ENCODE results near the gene ANTXRL. TPM values are rescaled to one million over a fixed set of nuclear protein-coding genes. Genes with fewer than 3 reads are reported as not detected.
"Not testable (repeated sequence)": the region's sequence is repeated elsewhere in the genome, so short reads cannot be mapped to it uniquely, and the experiment has no call there.

The ANTXRL gene
- total RNA-seq: not detected
- long read RNA-seq: 0 reads

GRCh38 chr10:46286991-46287693 lies at the start of gene ANTXRL:
Gene ANTXRL, plus strand, starts transcription at chr10:46286997. Its CDS starts 266 bp downstream, at chr10:46287263.
- intact Hi-C loops (cut with DNase I): no loop called here
- DNase-seq (ENCODE audit: low spot score): peak; percentile 49

DNA sequence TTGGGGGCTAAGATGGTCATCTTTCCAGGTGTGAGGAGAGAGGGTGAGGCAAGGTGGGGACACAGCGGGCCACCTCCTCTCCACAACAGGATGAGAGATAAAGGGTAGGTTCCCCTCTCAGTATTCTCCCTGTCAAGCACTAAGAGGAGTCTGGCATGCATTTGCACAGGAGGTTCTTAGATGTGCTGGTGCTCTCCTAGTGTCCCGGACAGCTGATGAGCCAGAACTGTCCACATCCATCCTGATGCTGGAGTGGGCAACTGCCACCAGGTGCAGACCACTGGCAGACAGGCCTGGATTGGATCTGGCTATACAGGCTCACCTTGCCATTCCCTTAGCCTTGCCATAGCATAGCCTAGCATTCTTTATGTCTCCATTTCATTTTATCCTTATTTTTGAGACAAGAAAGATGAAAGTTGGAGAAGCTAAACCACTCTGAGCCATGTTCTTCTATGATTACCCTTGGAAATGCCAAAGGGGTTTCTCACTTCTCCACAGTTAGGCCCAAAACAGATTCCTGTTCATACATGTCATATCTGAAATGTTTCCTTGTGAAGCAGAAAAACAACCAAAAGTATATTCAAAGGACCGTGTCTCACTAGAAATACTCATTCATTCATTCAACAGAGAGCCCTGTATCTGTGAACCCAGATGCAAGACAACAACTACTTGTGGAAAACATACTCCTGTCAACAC lies 48.8 kb upstream of the ANTXRL start:
- peak; percentile 66 for DNase-seq (ENCODE audit: low spot score)
- intact Hi-C loops (cut with DNase I): no loop called here

DNA sequence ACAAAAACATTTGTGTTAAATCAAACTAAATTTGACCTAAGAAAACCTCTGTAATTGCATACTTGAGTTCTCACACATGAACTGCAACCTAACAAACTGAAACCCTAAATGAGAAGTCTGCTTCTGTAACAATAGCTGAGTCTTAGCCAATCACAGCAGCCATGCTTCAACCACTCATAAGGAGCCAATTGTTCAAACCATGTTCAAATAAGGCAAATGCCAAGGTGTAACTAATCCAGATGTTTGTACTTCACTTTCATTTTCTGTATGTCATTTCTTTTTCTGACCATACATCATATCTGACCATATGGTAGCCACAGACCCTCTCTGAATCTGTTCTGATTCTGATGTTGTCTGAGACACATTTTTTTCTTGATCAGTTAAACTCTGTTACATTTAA lies 47.5 kb upstream of the ANTXRL start:
- intact Hi-C loops (cut with DNase I): no loop called here
- DNase-seq (ENCODE audit: low spot score): no peak

DNA sequence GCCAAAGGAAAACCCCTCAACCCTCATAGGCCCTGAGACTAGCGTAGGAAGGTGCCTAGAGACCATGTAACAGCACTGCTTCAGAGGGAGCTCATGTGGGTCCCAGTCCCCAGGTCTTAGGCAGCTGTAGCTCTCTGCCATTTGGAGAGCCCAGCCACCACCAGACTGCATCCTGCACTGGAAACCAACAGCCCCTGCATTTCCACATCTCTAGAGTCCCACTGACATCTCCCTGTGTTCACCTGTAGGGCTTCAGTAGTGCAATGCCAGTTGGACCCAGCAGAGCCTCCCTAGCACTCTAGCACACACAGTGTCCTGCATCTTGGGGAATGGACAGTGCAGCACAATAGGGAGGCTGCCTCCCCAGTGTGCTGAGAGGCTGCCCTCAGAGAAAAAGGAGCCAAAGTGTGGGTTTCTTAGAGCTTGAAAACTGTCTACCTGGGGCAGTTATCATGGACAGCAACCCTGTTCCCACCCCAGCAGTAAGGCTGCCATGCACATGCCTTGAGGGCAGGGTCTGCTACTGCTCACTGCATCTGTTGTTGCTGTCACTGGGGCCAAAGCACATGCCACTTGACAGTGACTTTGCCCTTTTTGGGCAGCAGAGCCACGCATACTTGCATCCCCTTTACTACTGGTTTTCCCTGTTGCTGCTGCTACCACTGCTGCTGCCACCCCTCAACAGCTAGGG lies 46.7 kb upstream of the ANTXRL start:
- intact Hi-C loops (cut with DNase I): no loop called here
- DNase-seq (ENCODE audit: low spot score): peak; percentile 19

GRCh38 chr10:46240684-46241565 lies 45.9 kb upstream of the ANTXRL start:
- no peak for DNase-seq (ENCODE audit: low spot score)
- intact Hi-C loops (cut with DNase I): no loop called here

- DNase-seq (ENCODE audit: low spot score): peak; percentile 49
- intact Hi-C loops (cut with DNase I): no loop called here
Observed at GRCh38 chr10:46245381-46245900, 41.4 kb upstream of the ANTXRL start.

DNA sequence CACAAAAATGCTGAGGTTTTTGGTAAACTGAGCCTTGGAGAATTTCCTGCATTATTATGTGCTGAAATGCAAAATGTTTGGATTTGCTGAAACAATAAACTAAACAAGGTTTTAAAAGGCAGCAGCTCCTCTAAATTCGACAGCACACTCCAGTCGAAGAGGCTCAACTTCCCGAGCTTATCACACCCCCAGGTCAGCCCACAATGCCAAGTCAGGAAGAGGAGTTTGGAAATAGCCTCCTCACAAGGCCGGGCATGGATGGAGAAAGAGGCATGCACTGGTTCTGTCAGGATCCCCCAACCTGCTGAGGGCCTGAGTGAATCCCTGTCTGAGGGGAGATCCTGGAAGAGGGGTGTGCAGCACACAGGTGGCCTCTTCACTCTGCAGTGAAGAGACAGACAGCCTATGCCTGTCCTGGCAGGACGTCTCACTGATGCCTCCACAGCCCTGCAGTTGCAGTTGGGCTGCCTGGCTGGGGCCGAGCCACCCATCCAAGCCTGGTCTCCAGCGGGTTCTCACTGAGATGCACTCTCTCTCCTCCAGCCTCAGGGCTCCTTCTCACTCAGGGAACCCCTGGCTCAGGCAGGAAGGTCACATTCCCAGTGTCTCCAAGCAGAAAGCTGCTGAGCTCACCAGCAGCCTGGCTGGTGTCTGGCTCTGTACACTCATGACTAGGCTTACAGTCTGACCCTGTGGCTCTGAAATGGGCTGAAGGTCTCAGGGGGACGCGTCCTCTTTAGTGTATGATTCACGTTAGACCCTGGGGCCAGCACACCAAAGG lies 40.2 kb upstream of the ANTXRL start:
- intact Hi-C loops (cut with DNase I): not testable (repeated sequence)
- DNase-seq (ENCODE audit: low spot score): peak; percentile 39

GRCh38 chr10:46247181-46247475 lies 39.7 kb upstream of the ANTXRL start:
- intact Hi-C loops (cut with DNase I): no loop called here
- peak; percentile 14 for DNase-seq (ENCODE audit: low spot score)

DNA sequence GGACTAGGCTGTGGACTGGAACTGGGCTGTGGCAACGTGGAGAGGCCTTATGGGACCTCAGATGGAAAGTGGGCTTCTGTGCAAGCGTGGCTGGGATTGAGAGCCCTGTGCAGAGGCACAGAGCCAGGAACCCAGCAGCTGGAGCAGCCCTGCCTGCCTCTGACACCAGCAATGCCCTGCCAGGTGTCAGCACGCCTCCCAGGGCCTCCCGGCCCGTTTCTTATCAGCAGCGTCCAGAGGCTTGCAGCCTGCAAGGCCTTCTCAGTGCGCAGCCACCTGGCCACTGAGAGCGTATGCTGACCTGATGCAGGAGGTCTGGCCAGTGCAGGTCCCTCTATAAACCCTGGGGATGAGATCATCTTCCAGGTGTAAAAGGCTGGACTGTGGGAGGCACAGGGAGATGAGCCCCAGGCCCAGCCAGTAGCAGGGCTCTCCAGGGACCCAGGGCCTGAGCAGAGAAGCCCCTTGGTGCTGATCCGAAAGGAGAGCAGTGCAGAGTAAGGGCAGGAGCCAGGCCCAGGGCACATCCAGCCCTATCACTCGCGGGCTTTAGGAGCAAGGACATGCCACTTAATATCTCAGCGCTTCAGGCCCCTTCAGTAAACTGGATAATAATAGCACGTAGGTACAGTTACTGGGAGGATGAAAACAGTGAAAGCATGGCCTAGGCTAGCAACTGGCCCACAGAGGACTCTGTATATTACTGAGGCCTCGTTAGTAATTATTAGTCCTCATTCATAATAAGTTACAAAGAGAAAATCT lies 38.8 kb upstream of the ANTXRL start:
- peak; percentile 63 for DNase-seq (ENCODE audit: low spot score)
- intact Hi-C loops (cut with DNase I): no loop called here

- intact Hi-C loops (cut with DNase I): no loop called here
- DNase-seq (ENCODE audit: low spot score): peak; percentile 67
Observed at GRCh38 chr10:46248651-46249146, 38.1 kb upstream of the ANTXRL start.

DNA sequence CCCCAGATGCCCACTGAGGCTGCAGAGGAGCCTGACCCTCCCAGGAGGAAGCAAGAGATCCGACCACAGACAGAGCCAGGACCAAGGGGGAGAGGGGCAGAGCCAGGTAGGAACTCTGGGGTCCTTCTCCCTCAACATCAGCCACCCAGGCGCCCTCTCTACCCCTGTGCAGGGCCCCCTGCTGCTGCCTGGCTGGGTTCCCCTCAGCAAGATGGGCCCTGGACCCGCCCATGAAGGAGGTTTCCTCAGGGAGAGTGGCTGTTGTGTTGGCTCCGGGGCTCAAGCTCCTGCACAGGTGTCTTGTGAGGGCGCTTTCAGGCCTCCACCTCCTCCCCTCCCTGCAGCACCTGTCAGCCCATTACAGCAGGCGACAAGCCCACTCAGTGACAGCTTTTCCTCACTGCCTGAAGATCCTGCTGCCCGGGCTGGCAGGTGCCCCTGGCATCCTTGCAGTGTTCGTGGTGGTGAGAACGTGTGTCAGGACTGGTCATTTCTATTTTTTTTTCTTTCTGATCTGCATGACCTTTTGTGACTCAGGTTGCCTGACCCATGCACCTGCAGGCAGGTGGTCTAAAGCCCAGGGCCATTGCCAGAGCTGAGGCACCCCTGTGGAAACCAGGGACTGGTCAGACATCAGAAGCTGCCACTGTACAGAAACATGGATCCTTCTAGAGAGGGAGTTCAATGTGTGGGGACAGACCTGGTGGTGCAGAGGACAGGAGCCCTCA lies 37.0 kb upstream of the ANTXRL start:
- intact Hi-C loops (cut with DNase I): not testable (repeated sequence)
- DNase-seq (ENCODE audit: low spot score): peak; percentile 66

DNA sequence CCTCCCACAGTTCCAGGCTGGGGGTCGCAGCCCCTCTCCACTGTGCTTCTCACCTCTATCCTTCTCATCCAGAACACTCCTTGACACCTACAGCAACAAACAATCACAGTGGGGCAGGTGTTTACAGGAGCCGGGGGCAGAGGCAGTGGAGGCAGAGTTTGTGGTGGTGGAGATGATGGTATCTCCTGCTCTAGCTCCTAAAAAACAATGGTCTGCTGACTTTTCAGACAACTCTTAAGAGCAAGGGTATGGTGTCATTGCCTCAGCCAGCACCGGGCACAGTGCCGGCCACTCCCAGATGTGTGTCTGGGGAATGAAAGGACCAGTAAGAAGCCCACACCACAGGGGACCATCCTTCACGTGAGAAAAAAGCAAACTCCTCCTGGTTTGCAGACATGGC lies 36.3 kb upstream of the ANTXRL start:
- intact Hi-C loops (cut with DNase I): no loop called here
- DNase-seq (ENCODE audit: low spot score): no peak

- peak; percentile 62 for DNase-seq (ENCODE audit: low spot score)
- intact Hi-C loops (cut with DNase I): no loop called here
Observed at GRCh38 chr10:46250898-46251856, 35.6 kb upstream of the ANTXRL start.

DNA sequence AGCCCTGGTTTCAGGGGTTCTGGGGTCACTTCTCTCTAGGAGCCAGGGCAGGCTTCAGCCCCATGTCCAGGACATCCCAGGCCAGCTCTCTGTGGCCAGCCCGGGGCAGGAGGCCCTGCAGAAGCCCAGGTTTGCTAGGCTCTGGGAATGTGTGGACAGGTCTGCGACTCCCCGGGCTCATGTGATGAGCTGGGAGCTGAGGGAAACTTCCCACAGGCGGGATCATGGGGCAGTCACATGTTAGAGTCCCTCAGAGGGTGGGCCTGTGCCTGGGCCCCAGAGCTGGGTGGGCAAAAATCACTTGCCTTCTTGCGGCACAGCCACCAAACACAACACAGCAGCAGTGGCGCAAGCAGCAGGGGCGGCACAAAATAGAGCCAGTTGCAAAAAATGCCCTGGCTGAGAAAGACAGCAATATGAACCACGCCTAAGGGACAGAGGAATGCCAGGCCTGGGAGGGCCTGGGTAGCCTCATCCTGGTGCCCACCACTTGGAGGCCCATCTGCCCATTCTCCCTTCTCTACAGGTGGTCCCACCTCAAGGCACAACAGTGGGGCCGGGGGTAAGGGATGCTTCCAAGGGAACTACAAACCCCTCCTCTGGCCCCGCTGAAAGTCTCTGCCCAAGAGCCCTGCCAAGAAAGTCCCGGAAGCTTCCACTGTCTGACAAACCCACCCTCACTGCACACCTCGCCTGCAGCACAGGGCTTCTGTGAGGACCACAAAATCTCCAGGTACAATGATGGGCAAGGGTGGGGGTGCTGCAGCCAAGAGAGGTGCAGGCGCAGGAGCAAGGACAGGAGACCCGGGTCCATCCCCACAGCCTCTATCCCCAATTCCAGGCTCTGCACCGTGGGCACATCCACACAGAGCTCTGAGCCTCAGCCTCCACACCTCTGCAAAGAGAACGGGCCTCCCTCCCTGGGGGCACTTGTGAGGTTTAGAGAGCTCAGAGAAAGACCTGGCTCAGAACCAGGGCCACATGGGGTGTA lies 34.6 kb upstream of the ANTXRL start:
- peak; percentile 57 for DNase-seq (ENCODE audit: low spot score)
- intact Hi-C loops (cut with DNase I): no loop called here

All from cardiac septum (tissue), 1 donor.